AG08395 (cell line): ENCODE results near the gene COL4A3.

Experiments used
- DNase-seq: peaks from one replicate; pipeline ENCODE4 v3.0.0; 2012; ENCODE audit warnings: mixed read lengths, low spot score

COL4A3 gene

DNA sequence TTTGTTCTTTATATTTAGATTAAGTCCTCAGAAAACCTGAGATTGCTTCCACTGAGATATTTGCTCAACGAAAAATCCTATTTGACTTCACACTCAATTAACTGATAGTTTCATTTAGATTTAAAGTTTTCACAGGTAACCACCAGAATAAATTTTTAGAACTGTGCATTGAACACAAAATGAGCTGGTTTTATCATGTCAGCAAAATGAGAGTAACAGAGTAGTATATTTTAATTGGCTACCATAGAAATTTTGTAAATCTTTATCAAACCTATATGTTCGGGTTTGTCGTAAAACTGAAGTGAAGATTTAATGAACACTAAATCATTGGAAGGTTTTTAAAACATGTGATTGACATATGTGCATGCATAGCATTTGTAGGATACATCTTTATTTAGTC, 127.9 kb downstream of the COL4A3 start:
- DNase-seq, result no peak

DNA sequence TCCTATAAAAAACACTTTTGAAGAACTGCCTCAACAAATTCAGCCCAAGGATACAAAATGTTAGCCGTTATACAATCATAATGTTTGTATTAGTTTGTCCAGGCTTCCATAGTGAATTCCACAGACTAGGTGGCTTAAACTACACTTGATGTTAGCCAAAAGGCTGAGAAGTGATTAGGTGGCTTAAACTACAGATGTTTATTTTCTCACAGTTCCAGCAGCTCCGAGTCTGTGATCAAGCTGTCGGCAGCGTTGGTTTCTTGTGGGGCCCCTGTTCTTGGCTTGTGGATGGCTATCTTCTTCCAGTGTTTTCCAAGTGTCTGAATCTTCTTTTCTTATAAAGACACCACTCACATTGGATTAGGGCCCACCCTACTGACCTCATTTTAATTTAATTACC, 129.1 kb downstream of the COL4A3 start:
- DNase-seq, result no peak

DNA sequence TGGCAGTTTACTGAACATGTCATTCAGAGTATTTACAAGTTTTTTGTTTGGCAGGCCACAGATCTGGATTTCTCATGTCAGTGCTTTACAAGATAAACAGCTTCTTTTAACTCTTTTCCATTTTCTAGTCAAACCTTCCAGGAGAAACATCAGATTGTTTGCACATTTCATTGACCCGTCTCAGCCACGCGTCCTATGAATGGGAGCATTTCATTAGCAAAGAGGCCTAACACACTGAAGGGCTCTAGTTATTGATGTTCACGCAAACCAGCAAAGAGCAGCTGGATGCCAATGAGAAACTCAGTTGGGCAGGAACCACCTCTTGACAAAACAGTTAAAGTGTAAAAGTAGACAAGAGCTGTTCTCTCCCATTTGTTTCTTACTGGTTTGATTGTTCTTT, 131.4 kb downstream of the COL4A3 start:
- DNase-seq, result no peak

DNA sequence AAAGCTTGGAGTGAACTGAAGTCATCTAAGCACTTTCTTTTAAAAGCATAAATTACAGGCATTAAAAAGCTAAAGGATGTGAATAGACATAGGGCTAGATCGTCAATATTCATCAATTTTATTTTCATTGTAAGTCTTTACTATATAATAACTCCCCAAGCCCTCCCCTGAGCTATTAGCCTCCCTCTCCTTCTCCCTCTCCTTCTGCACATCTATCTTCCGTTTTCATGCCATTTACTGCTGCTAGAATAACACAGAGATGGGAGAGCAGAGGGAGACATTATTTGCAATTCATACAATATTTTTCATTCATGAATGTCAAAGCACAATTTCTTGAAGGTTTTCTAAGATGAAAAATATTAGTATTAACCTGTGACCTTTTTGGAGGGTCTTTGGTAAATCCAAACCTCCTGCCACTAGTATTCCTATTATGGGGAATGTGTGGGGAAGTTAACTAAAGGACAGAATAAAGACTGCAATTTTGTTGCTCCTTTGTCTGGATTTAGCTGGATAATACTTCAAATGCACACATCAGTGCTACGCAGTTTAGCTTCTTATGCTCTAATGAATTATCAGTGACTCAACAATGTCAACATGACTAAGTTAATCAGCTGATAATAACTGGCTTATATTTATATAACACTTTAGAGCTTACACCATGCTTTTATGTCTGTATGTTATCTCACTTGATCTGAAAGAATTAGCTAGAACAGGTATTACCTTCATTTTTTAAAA, 132.4 kb downstream of the COL4A3 start:
- DNase-seq, result no peak

DNA sequence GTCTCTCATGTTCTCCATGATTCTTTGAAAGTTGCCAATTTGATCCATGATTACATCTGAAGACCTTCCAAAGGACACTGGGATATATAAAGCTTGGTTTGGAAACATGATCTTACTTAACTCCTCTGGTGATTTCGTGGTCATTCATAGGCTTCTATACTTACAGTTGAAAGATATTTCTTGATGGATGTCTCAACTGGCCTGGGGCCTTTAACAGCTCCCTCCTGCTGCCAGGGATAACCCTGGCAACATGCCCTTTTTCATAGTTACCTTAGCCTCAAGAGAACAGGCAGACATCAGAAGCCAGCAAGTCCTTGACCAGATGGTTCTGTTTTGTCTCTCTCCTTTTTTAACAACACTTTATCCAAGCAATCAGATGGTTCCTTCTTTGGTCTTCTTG, 137.1 kb downstream of the COL4A3 start:
- no peak for DNase-seq

DNA sequence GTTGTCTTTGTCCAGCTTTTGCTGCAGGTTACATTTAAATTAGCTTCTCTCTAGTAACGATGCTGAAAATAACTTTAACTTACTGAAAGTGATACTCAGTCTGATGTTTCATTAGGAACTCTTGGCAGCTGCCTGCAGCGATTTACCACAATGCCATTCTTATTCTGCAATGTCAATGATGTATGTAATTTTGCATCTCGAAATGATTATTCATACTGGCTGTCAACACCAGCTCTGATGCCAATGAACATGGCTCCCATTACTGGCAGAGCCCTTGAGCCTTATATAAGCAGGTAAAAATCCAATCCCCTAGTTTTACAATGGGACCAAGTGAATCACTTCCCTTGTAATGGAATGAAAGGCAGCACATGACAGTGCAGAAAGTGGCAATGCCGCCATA, 144.4 kb downstream of the COL4A3 start:
- DNase-seq, result no peak

DNA sequence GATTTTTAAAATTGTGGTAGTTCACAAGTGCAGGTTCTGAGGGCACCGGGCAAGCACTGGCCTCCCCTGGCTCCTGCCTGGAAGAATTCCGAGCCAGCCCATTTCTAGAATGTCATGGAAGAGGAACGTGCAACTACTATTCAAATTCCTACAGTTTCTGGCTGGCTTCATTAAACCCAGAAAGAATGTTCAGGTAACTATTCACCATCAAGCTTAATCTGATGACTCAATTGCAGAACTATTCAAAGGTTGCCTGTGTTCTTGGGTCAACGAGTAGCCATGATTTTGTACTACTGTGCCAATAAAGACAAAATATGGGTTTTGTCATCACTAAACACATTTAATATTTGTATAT, 146.3 kb downstream of the COL4A3 start:
- DNase-seq, result no peak

DNA sequence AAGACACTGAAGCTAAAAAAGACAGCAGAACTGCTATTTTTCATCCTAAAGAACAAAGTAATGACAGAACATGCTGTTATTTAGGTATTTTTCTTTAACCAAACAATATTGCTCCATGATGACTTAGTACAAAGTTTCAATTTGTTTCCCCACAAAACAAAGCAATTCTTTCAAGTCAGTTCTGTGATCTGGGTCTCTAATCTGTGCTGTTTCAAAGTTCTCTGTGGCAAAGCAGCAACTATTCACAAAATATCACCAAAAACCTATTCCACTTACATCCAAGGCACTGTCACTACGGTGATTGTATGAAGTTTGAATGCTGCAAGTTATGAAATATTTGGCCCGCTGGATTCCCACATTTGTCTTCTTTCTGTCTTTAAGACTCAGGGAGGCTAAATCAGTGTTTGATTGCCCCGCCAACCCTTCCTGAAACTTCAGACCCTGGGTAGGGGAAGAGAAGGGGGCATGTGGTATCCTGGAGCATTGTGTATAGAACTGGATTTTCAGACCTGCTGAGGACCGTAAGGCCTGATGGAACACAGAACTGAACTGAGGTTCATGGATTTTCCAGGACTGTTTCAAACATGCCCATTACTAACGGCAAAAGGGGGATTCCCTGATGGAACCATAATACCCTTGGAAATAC, 147.6 kb downstream of the COL4A3 start:
- no peak for DNase-seq

DNA sequence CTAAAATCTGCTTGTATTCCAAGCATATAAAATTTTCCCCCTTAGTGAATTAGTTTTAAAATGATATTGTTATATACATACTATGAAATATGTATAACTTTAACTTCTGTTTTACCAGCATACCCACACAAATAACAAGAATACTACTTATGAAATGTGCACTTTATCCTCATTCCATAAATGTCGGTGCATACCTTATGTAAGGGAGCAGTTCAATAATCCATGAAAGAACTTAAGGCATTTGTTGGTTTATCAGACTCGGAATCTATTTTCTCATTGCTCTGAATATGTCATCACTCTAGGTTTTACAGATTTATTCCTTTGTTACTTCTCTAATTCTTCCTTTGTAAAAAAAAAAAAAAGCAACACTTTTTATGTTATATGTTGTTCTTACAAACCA, 148.2 kb downstream of the COL4A3 start:
- DNase-seq, result no peak

DNA sequence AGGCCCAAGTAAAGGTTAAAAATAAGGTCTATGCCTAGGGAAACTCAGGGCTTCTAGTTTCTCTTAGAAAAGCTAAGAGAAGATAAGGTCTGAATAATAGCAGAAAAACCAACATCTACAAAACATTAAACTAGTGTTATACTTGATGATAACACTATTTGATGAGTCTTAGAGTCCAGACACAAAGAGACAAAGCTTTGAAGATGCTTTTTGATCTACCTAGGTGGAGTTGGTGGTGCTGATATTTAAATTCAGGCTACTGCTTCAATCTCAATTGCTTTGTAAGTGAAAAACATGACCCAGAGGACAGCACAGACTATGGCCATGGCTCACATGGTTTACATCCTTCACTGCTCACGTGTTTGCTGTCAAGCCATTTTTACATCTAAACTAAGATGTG, 148.9 kb downstream of the COL4A3 start:
- no peak for DNase-seq

DNA sequence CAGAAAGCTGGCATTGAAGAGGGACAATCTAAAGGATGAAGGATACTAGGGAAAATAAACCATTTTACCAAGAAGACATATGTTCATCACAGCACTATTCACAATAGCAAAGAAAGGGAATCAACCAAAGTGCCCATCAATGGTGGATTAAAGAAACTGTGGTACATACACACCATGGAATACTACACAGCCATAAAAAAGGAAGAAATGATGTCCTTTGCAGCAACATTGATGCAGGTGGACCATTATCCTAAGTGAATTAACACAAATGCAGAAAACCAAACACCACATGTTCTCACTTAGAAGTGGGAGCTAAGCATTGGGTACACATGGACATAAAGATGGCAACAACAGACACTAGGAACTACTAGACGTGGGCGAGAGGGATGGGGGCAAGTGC, 153.4 kb downstream of the COL4A3 start:
- DNase-seq, result no peak

DNA sequence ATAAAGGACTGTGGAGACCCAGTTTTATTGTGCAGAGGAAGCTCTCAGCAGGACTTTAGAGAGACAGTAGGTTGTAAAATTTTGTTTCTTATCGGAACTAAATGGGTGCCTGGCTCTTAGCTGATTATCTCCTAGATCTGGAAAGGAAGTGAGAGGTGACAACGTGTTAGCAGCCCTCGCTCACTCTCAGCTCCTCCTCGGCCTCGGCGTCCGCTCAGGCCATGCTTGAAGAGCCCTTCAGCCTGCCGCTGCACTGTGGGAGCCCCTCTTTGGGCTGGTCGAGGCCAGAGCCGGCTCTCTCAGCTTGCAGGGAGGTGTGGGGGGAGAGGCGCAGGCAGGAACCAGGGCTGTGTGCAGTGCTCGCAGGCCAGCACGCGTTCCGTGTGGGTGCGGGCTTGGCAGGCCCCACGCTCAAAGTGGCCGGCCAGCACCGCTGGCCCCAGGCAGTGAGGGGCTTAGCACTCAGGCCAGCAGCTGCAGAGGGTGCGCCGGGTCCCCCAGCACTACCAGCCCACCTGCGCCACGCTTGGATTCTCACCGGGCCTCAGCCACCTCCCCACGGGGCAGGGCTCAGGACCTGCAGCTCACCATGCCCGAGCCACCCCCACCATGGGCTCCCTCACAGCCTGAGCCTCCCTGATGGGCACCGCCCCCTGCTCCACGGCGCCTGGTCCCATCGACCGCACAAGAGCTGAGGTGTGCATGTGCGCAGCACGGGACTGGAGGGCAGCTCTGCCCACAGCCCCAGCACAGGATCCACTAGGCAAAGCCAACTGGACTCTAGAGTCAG, 156.1 kb downstream of the COL4A3 start:
- no peak for DNase-seq

DNA sequence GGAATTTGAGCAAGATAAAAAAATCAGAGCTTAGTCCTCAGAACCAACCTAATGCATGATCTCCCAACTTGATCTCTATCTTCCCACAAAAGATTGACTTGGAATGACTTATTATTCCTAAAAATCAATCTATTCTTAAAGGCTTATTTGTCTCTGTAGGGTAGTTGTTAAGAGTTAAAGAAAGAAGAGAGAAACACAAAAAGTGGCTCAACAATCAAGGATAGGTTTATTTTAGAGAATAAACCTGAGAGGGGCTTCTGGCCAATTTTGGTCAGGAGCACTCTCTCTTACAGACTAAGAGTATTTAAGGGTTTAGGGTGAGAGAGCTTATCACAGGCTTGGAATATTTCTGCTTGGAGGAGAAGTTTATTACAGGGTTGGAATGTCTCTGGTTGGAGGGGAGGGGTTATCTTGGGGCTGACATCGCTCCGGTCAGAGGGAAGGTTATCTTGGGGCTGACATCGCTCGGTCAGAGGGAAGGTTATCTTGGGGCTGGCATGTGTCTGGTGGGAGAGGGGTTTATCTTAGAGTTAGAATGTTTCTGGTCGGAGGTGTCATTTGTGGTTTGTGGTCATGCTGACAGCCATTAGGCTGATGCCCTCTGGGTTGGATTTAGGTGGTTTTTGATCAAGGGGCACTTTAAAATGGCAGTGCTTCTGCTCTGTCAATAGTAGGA, 158.2 kb downstream of the COL4A3 start:
- DNase-seq, result no peak

DNA sequence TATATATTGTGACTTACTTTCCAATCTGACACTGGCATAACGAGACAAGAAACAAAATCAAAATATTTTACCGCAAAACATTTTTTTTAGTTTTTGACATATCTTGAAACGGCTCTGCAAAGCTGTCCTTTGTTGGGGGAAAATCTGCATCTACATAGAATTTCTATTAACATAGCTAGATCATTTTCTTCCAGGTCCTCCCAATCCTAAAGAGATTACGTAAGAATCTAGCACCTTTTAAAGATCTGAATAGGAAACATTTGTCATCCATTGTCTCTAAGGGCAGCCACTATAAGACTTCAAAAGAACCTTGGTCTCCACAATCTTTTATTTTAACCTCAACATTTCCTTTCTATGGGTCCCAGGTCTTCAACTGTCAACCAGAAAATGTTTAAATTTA, 159.4 kb downstream of the COL4A3 start:
- DNase-seq, result no peak

DNA sequence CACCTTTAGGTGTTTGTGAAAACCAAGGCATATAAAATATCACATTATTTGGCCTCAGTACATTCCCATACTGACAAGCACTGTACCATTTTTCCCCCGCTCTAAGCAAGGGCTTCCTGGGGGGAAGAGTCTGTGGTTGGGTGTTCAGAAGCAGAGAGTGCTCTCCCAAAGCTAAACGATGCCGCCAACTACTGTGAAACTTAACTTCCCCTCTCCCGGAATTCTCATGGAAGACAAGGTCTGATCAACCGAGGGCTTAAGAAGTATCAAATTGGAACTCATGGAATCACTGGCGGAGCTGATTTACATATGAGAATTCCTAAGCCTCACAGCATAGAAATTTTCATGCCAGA, 160.2 kb downstream of the COL4A3 start:
- peak; percentile 25 for DNase-seq

DNA sequence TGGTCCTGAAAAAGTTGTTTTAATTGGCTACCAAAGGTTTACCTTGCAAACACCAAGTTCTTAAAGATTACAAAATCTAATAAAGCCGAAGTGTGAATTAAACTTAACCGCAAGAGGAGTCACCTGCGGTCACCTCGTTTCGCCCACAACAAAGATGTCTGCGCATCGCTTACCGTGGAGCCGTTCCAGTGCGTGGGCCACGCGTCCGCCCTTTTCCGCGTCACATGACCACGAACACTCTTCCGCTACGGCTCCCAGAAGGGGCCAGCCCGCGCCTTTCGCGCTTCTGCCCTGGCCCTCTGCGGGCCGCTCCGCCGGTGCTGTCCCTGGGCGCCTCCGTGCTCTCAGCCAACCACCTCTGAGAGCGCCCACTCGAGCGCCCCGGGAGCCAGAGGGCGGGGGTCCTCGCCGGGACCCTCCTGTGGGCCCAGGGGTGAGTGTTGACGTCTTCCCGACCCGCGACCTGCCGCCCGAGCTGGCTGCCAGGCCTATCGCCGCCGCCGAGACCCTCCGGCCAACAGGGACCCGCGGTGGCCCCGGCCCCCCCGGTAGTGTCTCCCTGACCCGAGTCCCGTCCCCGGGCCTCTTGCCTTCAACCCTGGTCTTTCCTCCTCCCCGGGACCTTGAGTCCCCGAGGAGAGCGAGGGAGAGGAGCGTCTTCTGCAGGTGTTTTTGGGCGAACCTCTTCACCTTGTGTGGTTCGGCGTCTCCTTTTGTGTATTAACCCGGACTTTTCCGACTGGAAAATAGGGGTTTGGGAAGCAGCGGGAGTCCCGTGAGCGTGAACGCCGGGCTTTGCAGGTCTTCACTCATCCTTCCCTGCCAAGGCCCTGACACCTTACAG, 160.8 kb downstream of the COL4A3 start, which contains the start of gene MFF:
Gene MFF, plus strand, starts transcription at position 257 of the 844 bp plus-strand sequence. CDS start 5,415 bp downstream, outside the sequence.
- peak; percentile 96 for DNase-seq

DNA sequence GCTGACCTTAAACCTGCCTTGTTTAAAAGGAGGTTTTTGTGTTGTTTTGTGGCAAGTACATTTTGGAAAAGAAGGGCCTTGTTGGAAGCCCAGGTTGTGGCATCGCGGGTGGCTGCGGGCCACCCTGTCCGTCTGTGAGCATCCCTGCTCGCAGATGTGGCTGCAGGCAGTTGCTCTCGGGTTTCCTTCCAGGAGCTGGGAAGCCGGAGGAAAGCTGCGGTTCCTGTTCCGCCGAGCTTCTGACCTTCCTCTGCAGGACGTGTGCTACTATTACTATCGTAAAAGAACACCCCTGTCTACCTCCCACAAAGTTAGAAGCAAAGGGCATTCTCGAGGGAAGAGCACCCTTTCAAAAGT, 161.4 kb downstream of the COL4A3 start:
- DNase-seq, result peak; percentile 50

DNA sequence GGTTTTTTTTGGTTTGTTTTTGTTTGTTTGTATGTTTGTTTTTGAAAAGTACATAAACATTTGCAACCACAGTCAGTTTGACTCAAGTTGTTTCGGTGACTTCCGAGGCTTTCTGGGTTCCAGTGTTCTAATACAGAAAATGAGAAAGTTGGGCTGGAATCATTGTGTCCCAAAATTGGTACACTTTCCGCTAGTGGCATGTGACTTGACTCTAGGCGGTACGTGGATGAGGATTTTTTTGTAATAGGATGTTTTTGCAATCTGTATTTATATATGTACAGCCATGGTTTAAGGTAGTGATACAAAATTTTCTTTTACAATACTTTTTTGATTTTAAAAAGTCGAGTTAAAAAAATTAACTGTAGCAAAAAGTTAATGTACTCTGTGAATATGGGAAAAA, 162.4 kb downstream of the COL4A3 start:
- no peak for DNase-seq

DNA sequence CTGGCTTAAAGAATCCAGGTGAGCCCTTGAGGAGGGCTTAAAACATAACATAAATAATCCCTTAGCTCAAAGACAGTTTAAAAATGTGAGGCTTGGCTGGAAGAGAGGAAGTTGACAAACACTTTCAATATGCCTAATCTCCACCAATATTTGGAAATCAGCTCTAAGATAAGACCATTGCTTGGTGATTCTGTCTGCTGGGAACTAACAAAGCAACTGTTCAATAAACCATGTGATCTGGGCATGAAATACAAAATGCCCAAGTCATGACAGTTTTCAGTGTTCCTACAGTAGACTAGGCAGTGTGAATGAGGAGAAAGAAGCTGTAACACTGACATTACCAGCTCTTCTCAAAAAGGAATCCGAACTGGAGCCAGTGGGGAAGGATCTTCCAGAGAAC, 171.3 kb downstream of the COL4A3 start:
- no peak for DNase-seq

DNA sequence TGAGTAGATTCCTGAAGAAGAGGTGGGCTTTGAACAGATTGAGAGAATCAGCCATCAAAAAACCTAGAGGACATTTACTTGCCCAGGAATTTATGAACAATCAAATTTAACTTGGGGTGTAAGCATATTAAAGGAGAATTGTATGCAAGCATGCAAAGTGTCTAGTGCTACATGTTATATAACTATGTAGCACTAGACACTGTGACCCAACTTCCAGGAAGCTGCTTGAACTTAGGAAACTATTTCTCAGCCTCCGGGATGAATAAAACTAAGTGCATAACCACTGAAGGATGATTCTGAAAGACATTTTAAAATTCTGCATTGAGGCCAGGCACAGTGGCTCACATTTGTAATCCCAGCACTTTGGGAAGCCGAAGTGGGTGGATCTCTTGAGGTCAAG, 173.0 kb downstream of the COL4A3 start:
- no peak for DNase-seq

DNA sequence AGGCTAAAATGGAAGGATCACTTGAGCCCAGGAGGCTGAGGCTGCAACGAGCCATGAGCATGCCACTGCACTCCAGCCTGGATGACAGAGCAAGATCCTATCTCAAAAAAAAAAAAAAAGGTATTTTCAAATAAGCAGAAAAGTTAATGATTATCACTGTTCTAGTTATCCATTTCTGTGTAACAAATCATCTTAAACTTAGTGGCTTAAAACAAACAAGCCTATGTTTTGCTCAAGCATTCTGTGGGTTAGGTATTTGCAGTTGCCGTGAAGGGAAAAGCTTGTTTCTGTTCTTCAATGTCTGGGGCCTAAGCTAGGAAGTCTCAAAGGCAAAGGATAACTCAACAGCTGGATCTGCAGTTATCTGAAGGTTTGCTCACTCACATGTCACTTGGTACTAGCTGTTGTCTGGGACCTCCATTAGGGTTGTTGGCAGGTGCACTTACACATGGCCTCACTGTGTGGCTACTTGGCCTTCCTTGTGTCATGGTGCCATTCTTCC, 174.7 kb downstream of the COL4A3 start:
- no peak for DNase-seq

DNA sequence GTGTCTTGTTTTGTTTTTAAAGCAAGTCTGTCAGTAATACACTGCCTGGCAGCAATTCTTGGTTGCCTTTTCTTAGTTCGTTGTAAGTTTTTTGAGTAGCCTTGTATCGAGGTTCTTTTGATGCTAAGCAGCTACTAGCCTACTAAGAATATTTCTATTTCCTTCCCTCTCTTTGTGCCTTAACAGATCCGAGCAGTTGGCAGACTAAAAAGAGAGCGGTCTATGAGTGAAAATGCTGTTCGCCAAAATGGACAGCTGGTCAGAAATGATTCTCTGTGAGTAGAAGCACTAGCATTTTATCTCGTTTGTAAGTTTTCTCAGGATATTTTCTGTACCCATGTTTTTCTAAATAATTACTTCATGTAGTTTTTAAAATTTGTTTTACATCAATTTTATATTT, 175.7 kb downstream of the COL4A3 start:
- no peak for DNase-seq
